Umbilical cord (tissue), 2 donors: ENCODE results near the gene CD300LD. TPM values are rescaled to one million over a fixed set of nuclear protein-coding genes. Genes with fewer than 3 reads are reported as not detected.
A peak's percentile ranks its signal among the peaks of the same experiment; 100 is the strongest.
"Not testable (repeated sequence)": the region's sequence is repeated elsewhere in the genome, so short reads cannot be mapped to it uniquely, and the experiment has no call there.

ENCODE experiments used
- DNase-seq: peaks from one replicate; pipeline ENCODE4 v3.0.0-alpha.2; 2015; ENCODE audit warnings: low spot score
- total RNA-seq: library from RNA; depleted of rRNA; stranded (reverse); fragments of >200 nt; gene quantifications from one replicate; pipeline ENCODE4 v1.2.3, GENCODE V29; 2014; ENCODE audit warnings: low replicate concordance; ENCODE audit not compliant: insufficient read depth

CD300LD gene
- total RNA-seq, 1 donor from 2014 or later, result not detected

DNA sequence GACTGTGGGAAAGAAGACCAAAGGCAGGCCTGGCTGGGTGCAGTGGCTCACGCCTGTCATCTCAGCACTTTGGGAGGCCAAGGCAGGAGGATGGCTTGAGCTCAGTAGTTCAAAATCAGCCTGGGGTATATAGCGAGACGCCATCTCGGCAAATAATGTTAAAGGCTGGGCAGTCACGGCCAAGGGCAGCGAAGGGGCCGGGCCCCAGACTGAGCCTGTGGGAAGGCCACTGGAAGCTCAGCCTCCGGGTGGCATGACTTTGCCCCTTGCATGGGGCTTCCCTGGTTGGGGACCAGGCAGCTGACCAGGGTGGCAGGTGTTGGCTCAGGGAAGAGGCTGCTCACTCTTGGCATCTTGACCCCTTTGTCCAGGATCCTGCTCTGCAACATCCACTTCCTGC, 14.0 kb upstream of the CD300LD start:
- no peak for DNase-seq

DNA sequence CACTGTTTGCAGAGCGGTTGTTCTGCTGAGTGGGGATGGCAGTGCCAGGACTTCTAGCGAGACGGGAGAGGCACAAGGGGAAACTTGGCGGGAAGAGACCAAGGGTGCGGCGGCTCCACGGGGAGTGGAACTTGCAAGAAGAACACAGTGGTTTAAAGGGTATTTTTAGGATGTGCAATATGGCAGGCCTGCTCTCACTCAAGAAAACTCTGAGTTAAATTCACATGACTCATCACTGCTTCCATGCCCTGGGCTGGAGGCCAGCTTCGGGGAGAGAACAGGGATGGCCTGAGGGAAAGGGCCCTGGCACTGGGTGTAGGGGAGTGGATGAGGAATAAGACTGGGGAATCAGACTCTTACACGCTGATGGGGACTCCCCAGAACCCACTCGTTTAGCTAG, 13.3 kb upstream of the CD300LD start:
- DNase-seq, result peak; percentile 98

DNA sequence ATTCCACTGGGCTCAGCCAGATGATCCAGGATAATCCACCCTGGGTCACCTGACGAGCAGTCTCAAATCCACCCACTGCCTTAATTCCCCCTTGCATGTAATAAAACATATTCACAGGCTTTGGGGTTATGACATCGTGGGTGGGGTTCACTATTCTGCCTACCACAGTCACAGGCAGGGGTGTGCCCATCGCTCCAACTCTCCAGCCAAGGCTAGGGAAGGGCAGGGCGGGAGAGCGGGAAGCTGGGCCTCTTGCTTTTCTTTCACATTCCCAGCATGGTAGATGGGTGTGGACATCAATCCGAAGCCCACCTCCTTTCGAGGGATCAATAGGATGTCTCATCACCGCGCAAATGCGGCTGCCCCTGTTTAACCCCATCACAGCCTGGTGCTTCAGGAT, 12.7 kb upstream of the CD300LD start:
- DNase-seq, result peak; percentile 71

DNA sequence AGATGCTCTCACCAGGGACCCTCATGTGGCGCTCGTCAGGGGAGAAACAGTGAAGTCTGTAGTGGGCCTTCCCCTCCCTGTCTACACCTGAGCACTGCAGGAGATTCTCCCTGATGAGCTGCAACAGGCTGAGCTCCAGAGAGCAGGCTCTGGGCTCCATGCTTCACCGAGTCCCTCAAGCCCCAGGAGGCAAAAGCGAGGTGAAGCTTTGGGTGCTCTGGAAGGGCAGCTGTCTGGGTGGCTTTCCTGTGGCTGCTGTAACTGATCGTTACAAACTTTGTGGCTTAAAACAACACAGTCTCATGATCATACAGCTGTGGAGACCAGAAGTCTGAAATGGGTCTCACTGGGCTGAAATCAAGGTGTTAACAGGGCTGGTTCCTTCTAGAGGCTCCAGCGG, 12.1 kb upstream of the CD300LD start:
- no peak for DNase-seq

- DNase-seq, result no peak
Measured at GRCh38 chr17:74603746-74604145, 11.7 kb upstream of the CD300LD start.

DNA sequence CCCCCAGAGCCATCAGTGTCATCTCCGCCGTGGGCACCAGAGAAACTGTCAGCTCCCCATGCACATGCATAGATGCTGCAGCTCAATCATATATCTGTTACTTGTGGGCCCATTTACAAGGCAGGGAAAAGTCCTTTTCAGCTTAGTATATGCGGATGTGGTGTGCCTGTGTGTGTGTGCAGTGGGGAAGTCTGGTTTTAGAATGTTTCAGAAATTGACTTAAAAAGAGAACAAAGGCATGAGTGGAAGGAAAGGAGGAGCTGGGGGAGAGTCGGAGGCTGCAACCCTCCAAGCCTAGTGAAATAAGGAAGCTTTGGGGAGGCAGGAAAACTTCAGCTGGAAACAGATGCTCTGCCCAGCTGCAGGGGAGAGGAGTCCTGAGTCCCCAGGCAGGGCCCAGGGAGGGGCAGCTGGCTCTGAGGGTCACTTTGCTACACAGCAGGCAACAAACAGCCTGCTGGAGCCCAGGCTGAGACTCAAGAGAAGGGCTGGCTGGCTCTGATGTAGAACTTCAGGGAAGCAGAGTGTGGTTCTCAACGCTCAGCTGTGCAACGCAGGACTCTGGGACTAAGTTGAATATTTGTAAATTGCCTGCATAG, 11.1 kb upstream of the CD300LD start:
- peak; percentile 31 for DNase-seq

GRCh38 chr17:74601944-74602572, 10.0 kb upstream of the CD300LD start:
- peak; percentile 48 for DNase-seq

GRCh38 chr17:74599448-74599939, 7.4 kb upstream of the CD300LD start:
- peak; percentile 86 for DNase-seq

- no peak for DNase-seq
Measured at GRCh38 chr17:74599023-74599399, 6.9 kb upstream of the CD300LD start.

GRCh38 chr17:74598346-74599022, 6.4 kb upstream of the CD300LD start:
- DNase-seq, result no peak

GRCh38 chr17:74597069-74597790, 5.1 kb upstream of the CD300LD start:
- DNase-seq, result no peak

GRCh38 chr17:74595037-74595750, 3.1 kb upstream of the CD300LD start:
- no peak for DNase-seq

DNA sequence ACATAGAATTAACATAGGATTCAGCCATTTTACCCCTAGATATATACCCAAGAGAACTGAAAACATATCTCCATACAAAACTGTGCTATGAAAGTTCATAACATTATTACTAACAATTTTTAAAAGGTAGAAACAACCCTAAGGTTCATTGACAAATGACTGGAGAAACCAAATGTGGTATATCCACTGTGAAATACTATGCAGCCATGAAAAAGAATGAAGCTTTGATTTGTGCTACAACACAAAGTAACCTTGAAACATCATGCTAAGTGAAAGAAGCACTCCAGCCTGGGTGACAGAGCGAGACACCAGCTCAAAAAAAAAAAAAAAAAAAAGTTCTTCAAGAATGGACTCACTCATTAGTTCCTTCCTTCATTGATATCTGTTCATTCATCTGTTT, 580 bp downstream of the CD300LD start:
- DNase-seq, result no peak

- DNase-seq, result no peak
Measured at GRCh38 chr17:74585711-74586110, 6.4 kb downstream of the CD300LD start.

GRCh38 chr17:74584292-74585060, 7.6 kb downstream of the CD300LD start:
- DNase-seq, result no peak

GRCh38 chr17:74582633-74583032, 9.4 kb downstream of the CD300LD start:
- peak; percentile 67 for DNase-seq

- DNase-seq, result no peak
Measured at GRCh38 chr17:74579900-74580299, 12.2 kb downstream of the CD300LD start.

DNA sequence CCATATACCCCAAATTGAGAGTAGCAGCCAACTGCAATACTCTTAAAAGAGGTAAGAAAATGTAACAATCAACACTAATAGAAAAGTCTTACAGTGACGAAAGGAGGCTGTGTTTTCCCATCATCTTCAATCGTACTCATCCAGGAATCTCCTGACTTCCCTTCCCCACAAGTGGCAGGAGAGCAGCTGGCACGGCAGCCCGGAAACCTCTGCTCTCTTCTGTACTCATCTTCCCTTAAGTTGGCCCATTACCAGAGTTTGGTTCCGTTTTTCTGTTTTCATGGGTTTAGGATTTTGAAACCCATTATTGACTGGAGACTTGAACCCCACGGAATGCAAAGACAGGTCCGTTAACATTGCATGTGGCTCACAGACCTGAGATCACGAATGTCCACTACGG, 13.1 kb downstream of the CD300LD start:
- no peak for DNase-seq

DNA sequence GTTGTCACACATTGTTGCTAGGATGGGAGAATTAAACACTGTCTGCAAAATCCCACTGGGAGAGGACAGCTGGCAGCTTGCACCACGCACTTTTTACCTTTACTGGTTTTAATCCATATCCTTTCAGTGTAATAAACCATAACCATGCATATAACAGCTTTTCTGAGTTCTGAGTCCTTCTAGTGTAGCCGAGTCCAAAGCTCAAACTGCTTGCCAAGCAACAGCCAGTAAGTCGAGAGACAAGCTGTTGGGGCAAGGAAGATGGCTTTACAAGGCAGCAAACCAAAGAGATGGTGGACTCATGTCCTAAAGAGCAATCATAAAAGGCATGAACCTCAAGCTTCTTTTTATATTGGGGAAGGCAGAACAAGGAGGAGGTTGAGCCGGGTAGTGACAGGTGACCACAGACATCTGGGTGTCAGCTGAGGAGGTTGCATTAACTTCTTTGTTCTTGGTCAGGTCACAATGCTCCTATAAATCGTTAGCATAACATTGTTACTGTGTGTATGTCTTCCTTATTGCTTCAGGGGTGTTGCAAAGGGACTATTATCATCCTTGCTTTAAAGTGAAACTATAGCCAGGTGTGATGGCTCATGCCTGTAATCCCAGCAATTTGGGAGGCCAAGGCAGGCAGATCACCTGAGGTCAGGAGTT, 17.5 kb downstream of the CD300LD start:
- no peak for DNase-seq

DNA sequence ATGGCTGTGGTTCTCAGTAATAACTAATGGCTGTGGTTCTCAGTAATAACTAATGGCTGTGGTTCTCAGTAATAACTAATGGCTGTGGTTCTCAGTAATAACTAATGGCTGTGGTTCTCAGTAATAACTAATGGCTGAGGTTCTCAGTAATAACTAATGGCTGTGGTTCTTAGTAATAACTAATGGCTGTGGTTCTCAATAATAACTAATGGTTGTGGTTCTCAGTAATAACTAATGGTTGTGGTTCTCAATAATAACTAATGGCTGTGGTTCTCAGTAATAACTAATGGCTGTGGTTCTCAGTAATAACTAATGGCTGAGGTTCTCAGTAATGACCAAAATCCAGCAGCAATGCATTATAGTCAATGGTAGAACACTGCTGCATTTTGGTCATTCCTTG, 18.4 kb downstream of the CD300LD start:
- DNase-seq, result not testable (repeated sequence)
